Neural cell (in vitro differentiated cells): Measurements from ENCODE around the gene BIRC6. TPM values are rescaled to one million over a fixed set of nuclear protein-coding genes. Genes with fewer than 3 reads are reported as not detected.

Experiments
- H2AFZ ChIP-seq: fragments of 200-600, 300-800 bp; sonication (generic), shearing (Covaris generic); 2 replicates; pipeline ENCODE4 v1.6.0; 2014; ENCODE audit warnings: low read depth, mild to moderate bottlenecking, antibody characterized with exemption, low read length, moderate library complexity
- H3F3A ChIP-seq: fragments of 200-600 bp; shearing (Covaris generic); 2 replicates; pipeline ENCODE4 v1.6.1; 2016; ENCODE audit warnings: mild to moderate bottlenecking, moderate library complexity, mixed read lengths, antibody characterized with exemption, low read length; ENCODE audit not compliant: insufficient read depth, poor library complexity, severe bottlenecking
- H3K27ac ChIP-seq: fragments of 200-600, 300-800 bp; sonication (generic), shearing (Covaris generic); 2 replicates; pipeline ENCODE4 v1.5.1; 2014; ENCODE audit warnings: mild to moderate bottlenecking, low read length, moderate library complexity
- H3K27me3 ChIP-seq: fragments of 300-800, 200-600 bp; sonication (generic), shearing (Covaris generic); 2 replicates; pipeline ENCODE4 v1.6.0; 2014; ENCODE audit warnings: mild to moderate bottlenecking, low read depth, low read length, moderate library complexity; ENCODE audit not compliant: insufficient read depth
- H3K36me3 ChIP-seq: fragments of 300-800, 200-600 bp; sonication (generic), shearing (Covaris generic); 2 replicates; pipeline ENCODE4 v1.5.1; 2014; ENCODE audit warnings: mild to moderate bottlenecking, antibody characterized with exemption, low read length, moderate library complexity; ENCODE audit not compliant: insufficient read depth
- H3K4me2 ChIP-seq: fragments of 300-800, 200-600 bp; sonication (generic), shearing (Covaris generic); 2 replicates; pipeline ENCODE4 v1.6.0; 2014; ENCODE audit warnings: mild to moderate bottlenecking, low read length
- H3K4me3 ChIP-seq: fragments of 300-800, 200-600 bp; sonication (generic), shearing (Covaris generic); 2 replicates; pipeline ENCODE4 v1.5.1; 2014; ENCODE audit warnings: mild to moderate bottlenecking, low read length, moderate library complexity
- H3K79me2 ChIP-seq: fragments of 200-600 bp; shearing (Covaris generic); replicated peaks from 2 replicates; pipeline ENCODE4 v1.6.0; 2014; ENCODE audit warnings: mild to moderate bottlenecking, low read length, moderate library complexity; ENCODE audit not compliant: insufficient read depth
- H3K9ac ChIP-seq: fragments of 300-800, 200-600 bp; sonication (generic), shearing (Covaris generic); 2 replicates; pipeline ENCODE4 v1.6.1; 2016; ENCODE audit warnings: mild to moderate bottlenecking, low read length, mixed read lengths
- H3K9me2 ChIP-seq: fragments of 200-600 bp; shearing (Covaris generic); 2 replicates; pipeline ENCODE4 v1.6.1; 2016; ENCODE audit warnings: mild to moderate bottlenecking, low read length, mixed read lengths; ENCODE audit not compliant: insufficient read depth
- H3K9me3 ChIP-seq: fragments of 200-600, 300-800 bp; sonication (generic), shearing (Covaris generic); 2 replicates; pipeline ENCODE4 v1.6.1; 2016; ENCODE audit warnings: mild to moderate bottlenecking, mixed run types, low read length, moderate library complexity, mixed read lengths
- H4K20me1 ChIP-seq: fragments of 200-600 bp; shearing (Covaris generic); 2 replicates; pipeline ENCODE4 v1.6.1; 2016; ENCODE audit warnings: mild to moderate bottlenecking, mixed run types; ENCODE audit not compliant: insufficient read depth
- CTCF ChIP-seq: fragments of 450-650 bp; IDR thresholded peaks from 2 replicates; pipeline ENCODE4 v1.5.1; 2014; ENCODE audit warnings: antibody characterized with exemption, mild to moderate bottlenecking, moderate library complexity; ENCODE audit not compliant: poor library complexity, severe bottlenecking
- EP300 ChIP-seq: fragments of 450-650 bp; conservative IDR thresholded peaks from 2 replicates; pipeline ENCODE4 v1.6.1; 2014; ENCODE audit warnings: antibody characterized with exemption, mild to moderate bottlenecking, moderate library complexity; ENCODE audit not compliant: poor library complexity, severe bottlenecking
- EZH2 ChIP-seq: fragments of 200-600, 300-800 bp; shearing (Covaris generic), sonication (generic); IDR thresholded peaks from 2 replicates; pipeline ENCODE4 v1.6.1; 2014; ENCODE audit warnings: antibody characterized with exemption, low read length, borderline replicate concordance, mild to moderate bottlenecking; ENCODE audit not compliant: insufficient read depth, poor library complexity, severe bottlenecking
- MXI1 ChIP-seq: fragments of 450-650 bp; conservative IDR thresholded peaks from 2 replicates; pipeline ENCODE4 v1.6.1; 2014; ENCODE audit warnings: antibody characterized with exemption, mild to moderate bottlenecking; ENCODE audit not compliant: poor library complexity, severe bottlenecking
- POLR2AphosphoS5 ChIP-seq: IDR thresholded peaks from 2 replicates; pipeline ENCODE4 v1.6.1; 2012
- RAD21 ChIP-seq: fragments of 450-650 bp; conservative IDR thresholded peaks from 2 replicates; pipeline ENCODE4 v1.6.1; 2014; ENCODE audit warnings: antibody characterized with exemption, mild to moderate bottlenecking, moderate library complexity
- SMC3 ChIP-seq: fragments of 450-650 bp; conservative IDR thresholded peaks from 2 replicates; pipeline ENCODE4 v1.6.1; 2014; ENCODE audit warnings: antibody characterized with exemption, mild to moderate bottlenecking, moderate library complexity; ENCODE audit not compliant: poor library complexity
- TAF1 ChIP-seq: IDR thresholded peaks from 2 replicates; pipeline ENCODE4 v1.6.1; 2012; ENCODE audit warnings: low read depth
- polyA plus RNA-seq: library from polyadenylated mRNA; depleted of rRNA; stranded (reverse); fragments of >200 nt; gene quantifications from 2 replicates; pipeline ENCODE4 v1.2.3, GENCODE V29; 2014
- TF ChIP-seq, protein P1 (sequence below): IDR thresholded peaks from 2 replicates; pipeline ENCODE4 v1.6.1; 2012; ENCODE audit warnings: borderline replicate concordance

BIRC6 gene
- polyA plus RNA-seq, 1 donor from 2014 or later: 109 TPM

- Histone ChIP-seq H3K27me3 (no peaks in the 10 kb centered on the region), H4K20me1 (no peaks in the 10 kb centered on the region), H3K27ac (no peak overlapping the region), H3F3A (no peaks in the 10 kb centered on the region), H2AFZ (no peak overlapping the region), H3K4me2 (no peak overlapping the region), H3K36me3 (peaks cover 4% of the 10 kb centered on the region), H3K4me3 (no peak overlapping the region), H3K79me2 (no peaks in the 10 kb centered on the region), H3K9ac (no peak overlapping the region), H3K9me2 (no peaks in the 10 kb centered on the region), H3K9me3 (no peaks in the 10 kb centered on the region)
- TF ChIP-seq MXI1: no peak
- no peak for TF ChIP-seq CTCF
- TF ChIP-seq SMC3: no peak
- no peak for TF ChIP-seq TAF1
- no peak for TF ChIP-seq EP300
- no peak for TF ChIP-seq RAD21
- TF ChIP-seq EZH2: no peak
- TF ChIP-seq, protein P1, sequence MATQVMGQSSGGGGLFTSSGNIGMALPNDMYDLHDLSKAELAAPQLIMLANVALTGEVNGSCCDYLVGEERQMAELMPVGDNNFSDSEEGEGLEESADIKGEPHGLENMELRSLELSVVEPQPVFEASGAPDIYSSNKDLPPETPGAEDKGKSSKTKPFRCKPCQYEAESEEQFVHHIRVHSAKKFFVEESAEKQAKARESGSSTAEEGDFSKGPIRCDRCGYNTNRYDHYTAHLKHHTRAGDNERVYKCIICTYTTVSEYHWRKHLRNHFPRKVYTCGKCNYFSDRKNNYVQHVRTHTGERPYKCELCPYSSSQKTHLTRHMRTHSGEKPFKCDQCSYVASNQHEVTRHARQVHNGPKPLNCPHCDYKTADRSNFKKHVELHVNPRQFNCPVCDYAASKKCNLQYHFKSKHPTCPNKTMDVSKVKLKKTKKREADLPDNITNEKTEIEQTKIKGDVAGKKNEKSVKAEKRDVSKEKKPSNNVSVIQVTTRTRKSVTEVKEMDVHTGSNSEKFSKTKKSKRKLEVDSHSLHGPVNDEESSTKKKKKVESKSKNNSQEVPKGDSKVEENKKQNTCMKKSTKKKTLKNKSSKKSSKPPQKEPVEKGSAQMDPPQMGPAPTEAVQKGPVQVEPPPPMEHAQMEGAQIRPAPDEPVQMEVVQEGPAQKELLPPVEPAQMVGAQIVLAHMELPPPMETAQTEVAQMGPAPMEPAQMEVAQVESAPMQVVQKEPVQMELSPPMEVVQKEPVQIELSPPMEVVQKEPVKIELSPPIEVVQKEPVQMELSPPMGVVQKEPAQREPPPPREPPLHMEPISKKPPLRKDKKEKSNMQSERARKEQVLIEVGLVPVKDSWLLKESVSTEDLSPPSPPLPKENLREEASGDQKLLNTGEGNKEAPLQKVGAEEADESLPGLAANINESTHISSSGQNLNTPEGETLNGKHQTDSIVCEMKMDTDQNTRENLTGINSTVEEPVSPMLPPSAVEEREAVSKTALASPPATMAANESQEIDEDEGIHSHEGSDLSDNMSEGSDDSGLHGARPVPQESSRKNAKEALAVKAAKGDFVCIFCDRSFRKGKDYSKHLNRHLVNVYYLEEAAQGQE: no peak
- TF ChIP-seq POLR2AphosphoS5: no peak
Measured at GRCh38 chr2:32450851-32451250, 94.0 kb downstream of the BIRC6 start.

DNA sequence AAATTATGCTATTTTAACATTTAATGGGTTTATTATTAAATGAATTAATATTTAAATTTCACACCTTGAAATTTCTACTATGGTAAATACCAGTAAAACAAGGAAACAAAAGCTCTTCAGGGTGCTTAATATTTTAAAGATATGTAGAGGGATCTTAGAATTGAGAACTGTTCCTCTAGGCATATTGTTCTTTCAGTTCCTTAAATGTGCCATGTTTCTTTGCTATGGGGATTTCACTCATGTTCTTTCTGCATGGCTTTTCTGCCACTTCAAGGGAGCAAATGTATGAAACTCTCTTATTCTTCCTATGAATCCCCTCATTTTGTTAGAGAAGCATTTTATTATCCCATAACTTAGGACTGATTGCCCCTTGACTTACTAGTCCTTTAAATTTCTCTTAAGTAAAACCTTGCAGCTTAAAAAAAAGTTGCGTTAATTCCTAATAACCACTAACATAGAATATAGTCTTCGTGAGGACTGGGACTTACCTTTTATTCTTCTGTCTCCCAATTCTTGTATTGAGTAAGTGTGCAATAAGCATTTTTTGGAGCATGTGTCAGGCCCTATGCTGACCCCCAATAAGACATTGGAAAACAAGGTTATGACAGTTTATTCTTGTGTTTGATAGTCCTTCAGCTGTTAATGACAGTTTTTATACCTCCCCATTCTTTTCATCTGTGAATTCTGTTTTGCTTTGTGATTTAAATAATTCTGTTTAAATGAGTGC is 95.7 kb downstream of the BIRC6 start:
- peaks cover 10% of the 10 kb centered on the region for H3K36me3 ChIP-seq
- H3K27me3 ChIP-seq: no peaks in the 10 kb centered on the region
- no peaks in the 10 kb centered on the region for H3K9me3 ChIP-seq
- H3K9ac ChIP-seq: no peak overlapping the region
- H3F3A ChIP-seq: no peaks in the 10 kb centered on the region
- no peak overlapping the region for H3K27ac ChIP-seq
- no peaks in the 10 kb centered on the region for H3K79me2 ChIP-seq
- no peak overlapping the region for H3K4me3 ChIP-seq
- H4K20me1 ChIP-seq: no peaks in the 10 kb centered on the region
- no peak overlapping the region for H3K4me2 ChIP-seq
- H3K9me2 ChIP-seq: no peaks in the 10 kb centered on the region
- TF ChIP-seq EZH2: no peak
- H2AFZ ChIP-seq: no peak overlapping the region
